NCI-H128 (cell line): ENCODE results near the gene HS3ST2.
"Not testable (repeated sequence)": the region's sequence is repeated elsewhere in the genome, so short reads cannot be mapped to it uniquely, and the experiment has no call there.

Source experiments
- DNase-seq: peaks from one replicate; lab custom pipeline; 2025; ENCODE audit not compliant: unreplicated experiment; lab: John Stamatoyannopoulos, UW

Gene HS3ST2

GRCh38 chr16:22874394-22874793, 60.4 kb downstream of the HS3ST2 start:
- DNase-seq, result no peak

GRCh38 chr16:22878955-22879354, 65.0 kb downstream of the HS3ST2 start:
- no peak for DNase-seq

GRCh38 chr16:22879466-22879865, 65.5 kb downstream of the HS3ST2 start:
- no peak for DNase-seq

GRCh38 chr16:22882981-22883380, 69.0 kb downstream of the HS3ST2 start:
- DNase-seq, result no peak

- no peak for DNase-seq
Observed at GRCh38 chr16:22885951-22886350, 72.0 kb downstream of the HS3ST2 start.

- DNase-seq, result no peak
Observed at GRCh38 chr16:22886927-22887326, 73.0 kb downstream of the HS3ST2 start.

GRCh38 chr16:22887445-22887844, 73.5 kb downstream of the HS3ST2 start:
- DNase-seq, result no peak

GRCh38 chr16:22888791-22889190, 74.8 kb downstream of the HS3ST2 start:
- DNase-seq, result no peak

- no peak for DNase-seq
Observed at GRCh38 chr16:22890976-22891375, 77.0 kb downstream of the HS3ST2 start.

GRCh38 chr16:22897184-22897583, 83.2 kb downstream of the HS3ST2 start:
- DNase-seq, result no peak

- no peak for DNase-seq
Observed at GRCh38 chr16:22898131-22898530, 84.2 kb downstream of the HS3ST2 start.

GRCh38 chr16:22898874-22899348, 84.9 kb downstream of the HS3ST2 start:
- DNase-seq, result no peak

GRCh38 chr16:22899567-22899966, 85.6 kb downstream of the HS3ST2 start:
- not testable (repeated sequence) for DNase-seq

GRCh38 chr16:22900863-22901262, 86.9 kb downstream of the HS3ST2 start:
- no peak for DNase-seq

GRCh38 chr16:22901563-22901962, 87.6 kb downstream of the HS3ST2 start:
- DNase-seq, result no peak

GRCh38 chr16:22903716-22904115, 89.8 kb downstream of the HS3ST2 start:
- DNase-seq, result no peak

- no peak for DNase-seq
Observed at GRCh38 chr16:22912654-22913053, 98.7 kb downstream of the HS3ST2 start.

GRCh38 chr16:22915003-22915402, 101.0 kb downstream of the HS3ST2 start:
- DNase-seq, result no peak

- no peak for DNase-seq
Observed at GRCh38 chr16:22923491-22923890, 109.5 kb downstream of the HS3ST2 start.

- no peak for DNase-seq
Observed at GRCh38 chr16:22924492-22924891, 110.5 kb downstream of the HS3ST2 start.

GRCh38 chr16:22926105-22926751, 112.3 kb downstream of the HS3ST2 start:
- no peak for DNase-seq

- DNase-seq, result no peak
Observed at GRCh38 chr16:22927306-22927705, 113.3 kb downstream of the HS3ST2 start.

GRCh38 chr16:22928882-22929435, 115.0 kb downstream of the HS3ST2 start:
- DNase-seq, result no peak
